ENCODE results near the gene STK39. TPM values are rescaled to one million over a fixed set of nuclear protein-coding genes. Genes with fewer than 3 reads are reported as not detected.
"Not testable (repeated sequence)": the region's sequence is repeated elsewhere in the genome, so short reads cannot be mapped to it uniquely, and the experiment has no call there.

The STK39 gene
- total RNA-seq, 2 experiments from 2014 or later: 43.1 TPM

DNA sequence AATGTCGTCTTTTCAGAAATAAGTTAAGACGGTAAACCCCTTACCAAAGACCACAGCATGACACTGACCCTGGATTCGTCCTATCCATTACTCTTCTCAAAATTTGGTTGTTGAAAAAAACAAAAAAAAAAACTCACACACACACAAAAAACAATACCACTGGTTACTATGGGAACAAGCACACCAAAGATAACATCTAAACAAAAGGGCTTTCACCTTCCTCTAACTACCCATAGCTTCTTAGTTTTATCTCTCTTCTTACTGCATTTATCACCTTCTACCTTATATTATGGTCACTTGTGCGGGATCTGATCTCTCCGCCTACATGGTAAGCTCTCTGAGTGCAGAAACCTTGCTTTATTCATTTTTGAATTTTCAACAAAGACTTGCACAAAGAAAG lies 192.7 kb downstream of the STK39 start:
- CTCF ChIA-PET: no interaction called here
- intact Hi-C loops (cut with micrococcal nuclease): no loop called here

DNA sequence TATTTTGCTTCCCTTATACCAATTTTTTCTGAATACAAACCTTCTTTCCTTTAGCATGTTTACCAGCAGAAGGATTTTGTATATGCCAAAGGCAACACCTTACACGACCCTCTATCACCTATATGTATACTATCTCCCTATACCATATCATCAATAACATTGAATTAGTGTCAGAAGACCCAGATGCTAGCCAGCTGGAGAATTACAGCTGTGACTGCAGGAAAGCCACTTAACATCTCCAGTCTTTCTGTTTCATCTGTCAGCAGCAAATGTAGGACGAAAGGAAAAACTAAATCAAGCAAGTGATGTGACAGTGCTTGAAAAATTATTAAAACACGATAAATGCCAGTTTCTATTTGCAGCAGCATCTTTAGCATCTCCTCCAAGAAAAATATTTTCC lies 193.7 kb downstream of the STK39 start:
- H3K36me3 Mint-ChIP-seq (ENCODE audit: low read depth): peaks cover 7% of the 10 kb centered on the region
- intact Hi-C loops (cut with micrococcal nuclease): no loop called here
- H3K27ac Mint-ChIP-seq: no peak overlapping the region
- CTCF ChIA-PET: no interaction called here
- DNase-seq: no peak
- no peaks in the 10 kb centered on the region for H3K4me1 Mint-ChIP-seq (ENCODE audit: low read depth)
- no peaks in the 10 kb centered on the region for H3K9me3 Mint-ChIP-seq
- no peak overlapping the region for H3K4me3 Mint-ChIP-seq
- no peaks in the 10 kb centered on the region for H3K27me3 Mint-ChIP-seq (ENCODE audit: low read depth)

More for the DNA sequence above, 192.7 kb downstream of the STK39 start:
- Mint-ChIP-seq H3K4me1 (ENCODE audit: low read depth) (no peaks in the 10 kb centered on the region), H3K9me3 (no peaks in the 10 kb centered on the region), H3K4me3 (no peak overlapping the region), H3K36me3 (ENCODE audit: low read depth) (peaks cover under 1% of the 10 kb centered on the region), H3K27ac (no peak overlapping the region), H3K27me3 (ENCODE audit: low read depth) (no peaks in the 10 kb centered on the region)
- DNase-seq: no peak

DNA sequence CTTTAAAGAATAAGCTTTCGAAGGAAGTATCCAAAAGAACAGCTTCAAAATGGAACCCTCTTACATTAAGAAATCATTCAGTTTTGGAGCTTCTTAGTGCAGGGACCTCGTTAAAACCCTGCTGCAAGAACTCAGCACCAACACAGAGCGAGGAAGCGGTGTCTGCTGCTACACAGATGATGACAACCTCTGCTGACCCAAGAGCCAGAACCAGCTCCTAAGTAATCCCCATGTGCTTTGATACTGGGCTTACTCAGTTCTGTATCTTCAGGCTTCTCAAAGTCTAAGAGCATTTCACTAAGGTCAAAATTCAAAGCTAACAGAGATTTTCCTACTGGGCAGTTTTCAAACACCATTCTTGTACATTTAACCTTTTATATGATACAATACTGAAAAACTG lies 194.6 kb downstream of the STK39 start:
- Mint-ChIP-seq H3K27me3 (ENCODE audit: low read depth) (no peaks in the 10 kb centered on the region), H3K4me1 (ENCODE audit: low read depth) (no peaks in the 10 kb centered on the region), H3K4me3 (no peak overlapping the region), H3K36me3 (ENCODE audit: low read depth) (peaks cover 9% of the 10 kb centered on the region), H3K27ac (no peak overlapping the region), H3K9me3 (no peaks in the 10 kb centered on the region)
- DNase-seq: no peak
- intact Hi-C loops (cut with micrococcal nuclease): no loop called here
- CTCF ChIA-PET: interaction anchor here (0.7 kb wide), 1 partner anchor 67 kb away, joined by 3 read pairs; no protein-coding TSS in a partner anchor

DNA sequence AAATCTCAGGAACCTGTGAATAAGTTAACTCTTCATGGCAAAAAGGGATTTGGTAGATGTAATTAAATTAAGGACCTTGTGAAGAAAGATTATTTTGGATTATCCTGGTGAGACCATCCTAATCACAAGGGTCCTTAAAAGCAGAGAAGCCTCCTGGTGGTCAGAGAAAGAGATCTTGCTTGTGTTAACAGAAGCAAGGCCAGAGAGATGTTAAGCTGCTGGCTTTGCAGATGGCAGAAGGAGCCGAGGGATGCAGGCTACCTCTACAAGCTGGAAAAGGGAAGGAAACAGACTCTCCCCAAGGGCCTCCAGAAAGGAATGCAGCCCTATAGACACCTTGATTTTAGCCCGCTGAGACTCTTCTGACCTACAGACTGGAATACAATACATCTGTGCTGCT lies 197.0 kb downstream of the STK39 start:
- DNase-seq: no peak
- H3K4me3 Mint-ChIP-seq: no peak overlapping the region
- H3K4me1 Mint-ChIP-seq (ENCODE audit: low read depth): no peaks in the 10 kb centered on the region
- no peaks in the 10 kb centered on the region for H3K9me3 Mint-ChIP-seq
- intact Hi-C loops (cut with micrococcal nuclease): no loop called here
- no peak overlapping the region for H3K27ac Mint-ChIP-seq
- H3K36me3 Mint-ChIP-seq (ENCODE audit: low read depth): peaks cover 9% of the 10 kb centered on the region
- no peaks in the 10 kb centered on the region for H3K27me3 Mint-ChIP-seq (ENCODE audit: low read depth)
- CTCF ChIA-PET: no interaction called here

DNA sequence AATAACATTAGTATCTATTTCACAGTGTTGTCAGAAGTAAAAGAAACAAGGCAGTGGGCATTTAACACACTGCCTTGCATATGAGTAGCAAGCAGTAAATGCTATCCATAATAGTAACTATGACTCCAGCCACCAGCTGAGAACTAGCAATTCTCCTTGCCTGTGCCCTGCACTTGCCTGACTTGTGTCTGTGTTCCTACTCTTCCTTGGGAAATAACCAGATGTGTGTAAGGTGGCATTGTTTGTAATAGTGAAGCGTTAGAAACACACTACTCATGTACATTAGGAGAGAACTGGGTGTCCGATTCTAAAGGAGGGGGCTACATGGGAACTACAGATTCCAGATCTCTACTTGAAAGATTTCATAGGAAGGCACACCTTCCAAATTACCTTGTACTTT lies 197.8 kb downstream of the STK39 start:
- Mint-ChIP-seq H3K27ac (no peak overlapping the region), H3K4me3 (no peak overlapping the region), H3K4me1 (ENCODE audit: low read depth) (no peaks in the 10 kb centered on the region), H3K36me3 (ENCODE audit: low read depth) (peaks cover 9% of the 10 kb centered on the region), H3K27me3 (ENCODE audit: low read depth) (no peaks in the 10 kb centered on the region), H3K9me3 (no peaks in the 10 kb centered on the region)
- CTCF ChIA-PET: no interaction called here
- no peak for DNase-seq
- intact Hi-C loops (cut with micrococcal nuclease): no loop called here

DNA sequence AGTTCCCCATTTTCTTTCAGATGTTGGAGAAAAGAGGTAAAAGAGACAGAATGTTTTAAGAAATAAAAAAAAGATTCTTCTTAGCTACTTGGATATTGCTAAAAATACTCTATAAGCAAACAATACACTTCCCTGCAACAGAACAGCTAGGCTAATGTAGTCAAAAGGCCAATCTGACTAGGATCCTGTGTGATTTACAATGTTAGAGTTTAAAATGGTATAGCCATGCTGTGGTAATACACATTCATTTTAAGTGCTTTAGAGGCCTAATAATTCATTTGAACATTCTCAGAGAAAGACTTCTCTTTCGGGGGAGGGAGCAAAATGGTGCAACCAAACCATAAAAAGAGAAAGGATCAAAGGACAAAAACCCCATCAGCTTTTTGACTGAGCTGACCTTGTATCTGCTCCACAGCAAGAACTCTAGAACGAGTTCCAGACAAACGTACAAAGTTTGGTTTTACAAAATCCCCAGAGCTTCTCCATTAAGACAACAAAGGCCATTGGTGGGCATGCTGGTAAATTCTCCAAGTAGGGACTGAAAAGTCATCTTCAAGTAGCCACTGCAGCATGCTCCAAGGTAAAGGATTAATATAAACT lies 200.2 kb downstream of the STK39 start:
- Mint-ChIP-seq H3K9me3 (no peaks in the 10 kb centered on the region), H3K27ac (no peak overlapping the region), H3K36me3 (ENCODE audit: low read depth) (peaks cover 11% of the 10 kb centered on the region), H3K4me3 (no peak overlapping the region), H3K4me1 (ENCODE audit: low read depth) (peaks cover 2% of the 10 kb centered on the region), H3K27me3 (ENCODE audit: low read depth) (no peaks in the 10 kb centered on the region)
- CTCF ChIA-PET: no interaction called here
- intact Hi-C loops (cut with micrococcal nuclease): no loop called here
- DNase-seq: no peak

DNA sequence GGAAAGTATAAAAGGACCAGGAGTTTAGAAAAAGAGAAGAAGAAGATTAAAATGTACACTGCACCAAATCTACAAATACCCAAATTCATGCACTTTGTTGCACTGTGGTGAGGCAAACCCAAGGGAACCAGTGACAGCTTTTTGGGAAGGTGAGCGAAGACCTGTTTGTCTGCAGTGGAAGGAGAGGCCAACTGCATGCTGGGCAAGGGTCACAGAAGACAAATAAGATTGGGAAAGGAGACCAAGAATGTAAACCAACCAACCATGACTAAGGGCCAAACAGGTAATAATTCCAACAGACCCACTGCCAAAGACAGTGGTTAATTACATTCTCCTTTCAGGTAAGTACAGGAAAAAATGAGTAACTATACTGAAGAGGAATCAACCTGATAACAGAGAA lies 202.8 kb downstream of the STK39 start:
- Mint-ChIP-seq H3K4me1 (ENCODE audit: low read depth) (peaks cover 7% of the 10 kb centered on the region), H3K9me3 (no peaks in the 10 kb centered on the region), H3K27ac (no peak overlapping the region), H3K4me3 (no peak overlapping the region), H3K36me3 (ENCODE audit: low read depth) (peaks cover 14% of the 10 kb centered on the region), H3K27me3 (ENCODE audit: low read depth) (no peaks in the 10 kb centered on the region)
- no peak for DNase-seq
- CTCF ChIA-PET: no interaction called here
- intact Hi-C loops (cut with micrococcal nuclease): no loop called here

DNA sequence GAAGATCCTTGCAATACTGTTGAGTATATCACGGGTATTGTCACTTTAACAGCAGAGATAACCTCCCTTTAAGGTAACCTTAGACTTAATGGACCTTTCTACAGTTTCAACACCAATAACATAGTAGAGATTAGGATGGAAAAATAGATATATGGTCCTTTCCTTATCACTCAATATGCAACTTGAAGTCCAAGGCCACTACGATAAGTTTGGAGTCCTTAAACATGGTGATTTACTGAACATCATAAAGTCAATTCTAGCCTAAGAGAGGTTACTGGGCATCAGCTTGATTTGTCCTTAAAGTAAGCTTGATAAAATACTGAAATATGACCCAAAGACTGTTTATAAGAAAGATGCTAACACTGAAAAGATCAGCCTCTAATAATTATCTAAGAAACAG lies 203.2 kb downstream of the STK39 start:
- CTCF ChIA-PET: no interaction called here
- DNase-seq: no peak
- H3K4me3 Mint-ChIP-seq: no peak overlapping the region
- no peaks in the 10 kb centered on the region for H3K27me3 Mint-ChIP-seq (ENCODE audit: low read depth)
- H3K9me3 Mint-ChIP-seq: no peaks in the 10 kb centered on the region
- peaks cover 7% of the 10 kb centered on the region for H3K4me1 Mint-ChIP-seq (ENCODE audit: low read depth)
- peaks cover 12% of the 10 kb centered on the region for H3K36me3 Mint-ChIP-seq (ENCODE audit: low read depth)
- intact Hi-C loops (cut with micrococcal nuclease): no loop called here
- H3K27ac Mint-ChIP-seq: no peak overlapping the region

DNA sequence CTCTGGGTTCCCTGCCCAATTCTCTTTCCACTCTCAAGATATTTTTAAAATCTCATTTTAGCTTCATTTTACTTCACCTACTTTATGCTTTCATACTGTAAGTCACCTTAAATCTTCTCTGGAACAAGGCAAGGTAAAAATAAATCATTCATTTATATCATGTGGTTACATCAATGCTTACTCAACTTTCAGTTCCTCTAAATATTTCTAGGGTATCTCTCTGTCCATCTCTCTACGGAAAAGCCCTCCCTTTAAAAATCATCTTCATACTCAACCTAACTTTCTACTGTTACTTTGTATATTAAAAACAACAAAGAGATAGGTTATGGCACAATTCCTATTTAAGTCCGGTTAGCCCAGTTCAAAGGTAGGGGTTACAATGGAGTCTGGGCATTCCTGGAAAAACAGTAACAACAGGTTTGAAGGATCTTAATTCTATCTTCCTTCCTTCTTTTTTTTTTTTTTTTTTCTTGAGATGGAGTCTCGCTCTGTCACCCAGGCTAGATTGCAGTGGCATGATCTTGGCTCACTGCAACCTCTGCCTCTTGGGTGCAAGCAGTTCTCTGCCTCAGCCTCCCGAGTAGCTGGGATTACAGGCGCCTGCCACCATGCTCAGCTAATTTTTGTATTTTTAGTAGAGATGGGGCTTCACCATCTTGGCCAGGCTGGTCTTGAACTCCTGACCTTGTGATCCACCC lies 205.1 kb downstream of the STK39 start:
- H3K27ac Mint-ChIP-seq; H3K4me1 Mint-ChIP-seq (ENCODE audit: low read depth); H3K9me3 Mint-ChIP-seq; CTCF ChIA-PET; H3K27me3 Mint-ChIP-seq (ENCODE audit: low read depth); H3K4me3 Mint-ChIP-seq; DNase-seq; H3K36me3 Mint-ChIP-seq (ENCODE audit: low read depth); intact Hi-C loops (cut with micrococcal nuclease): not testable (repeated sequence)

DNA sequence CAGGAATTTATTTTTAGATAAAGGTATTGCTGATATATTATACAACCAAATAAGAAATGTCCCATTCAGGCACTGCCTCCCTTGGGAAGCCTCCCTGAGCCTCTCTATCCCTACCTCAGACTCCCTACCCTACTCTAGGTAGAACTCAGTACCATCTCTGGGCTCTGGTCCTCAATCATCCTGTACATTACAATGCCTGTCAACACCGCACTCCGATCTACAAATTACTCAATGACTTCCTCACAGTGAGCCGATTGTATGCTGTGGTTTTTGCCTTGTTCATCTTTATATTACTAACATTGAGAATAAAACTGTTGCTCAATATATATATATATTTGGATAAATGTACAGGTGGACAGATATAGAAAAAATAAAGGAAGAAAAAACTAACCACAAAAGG lies 207.5 kb downstream of the STK39 start:
- DNase-seq: no peak
- H3K27ac Mint-ChIP-seq: no peak overlapping the region
- no peak overlapping the region for H3K4me3 Mint-ChIP-seq
- intact Hi-C loops (cut with micrococcal nuclease): no loop called here
- CTCF ChIA-PET: no interaction called here
- H3K4me1 Mint-ChIP-seq (ENCODE audit: low read depth): peaks cover 9% of the 10 kb centered on the region
- peaks cover 19% of the 10 kb centered on the region for H3K36me3 Mint-ChIP-seq (ENCODE audit: low read depth)
- no peaks in the 10 kb centered on the region for H3K9me3 Mint-ChIP-seq
- H3K27me3 Mint-ChIP-seq (ENCODE audit: low read depth): no peaks in the 10 kb centered on the region

DNA sequence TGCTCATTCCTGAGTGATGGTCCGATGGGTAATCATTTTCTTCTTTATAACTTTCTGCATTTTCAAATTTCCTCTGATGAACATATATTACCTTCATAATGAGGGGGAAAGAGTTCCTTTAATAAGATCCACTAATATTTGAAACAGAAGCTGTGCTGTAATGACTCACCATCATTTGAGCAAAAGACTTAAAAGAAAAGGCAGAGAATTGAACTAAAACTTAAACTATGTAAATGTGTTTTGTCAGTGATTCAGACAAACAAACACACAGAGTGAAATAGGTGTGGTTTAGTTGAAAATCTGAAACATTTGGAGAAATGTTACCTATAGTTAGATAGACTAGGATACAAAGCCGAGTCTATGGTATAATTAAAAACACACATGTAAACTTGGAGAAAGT lies 209.6 kb downstream of the STK39 start:
- intact Hi-C loops (cut with micrococcal nuclease): no loop called here
- H3K36me3 Mint-ChIP-seq (ENCODE audit: low read depth): peaks cover 25% of the 10 kb centered on the region

DNA sequence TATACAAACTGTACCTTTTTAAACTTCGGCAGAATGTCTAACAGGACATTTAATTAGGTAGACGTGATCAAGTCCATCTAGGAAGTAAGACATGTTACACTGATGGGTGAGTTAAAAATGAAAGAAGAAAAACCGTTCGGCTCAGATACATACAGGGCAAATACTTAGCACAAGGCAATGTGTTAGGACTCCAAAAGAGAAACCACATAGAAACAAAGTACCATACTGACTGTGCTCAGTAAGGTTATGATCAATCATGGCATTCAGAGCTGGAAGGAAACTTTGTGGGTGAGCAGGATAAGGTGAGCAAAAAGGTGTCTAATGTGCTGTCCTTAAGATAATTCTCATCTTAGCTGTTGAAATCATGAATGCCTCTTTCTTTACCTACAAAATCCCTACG lies 211.9 kb downstream of the STK39 start:
- intact Hi-C loops (cut with micrococcal nuclease): no loop called here
- no peak overlapping the region for H3K4me3 Mint-ChIP-seq
- CTCF ChIA-PET: no interaction called here
- DNase-seq: no peak
- no peaks in the 10 kb centered on the region for H3K27me3 Mint-ChIP-seq (ENCODE audit: low read depth)
- peaks cover 21% of the 10 kb centered on the region for H3K36me3 Mint-ChIP-seq (ENCODE audit: low read depth)
- no peak overlapping the region for H3K27ac Mint-ChIP-seq
- peaks cover 5% of the 10 kb centered on the region for H3K4me1 Mint-ChIP-seq (ENCODE audit: low read depth)
- no peaks in the 10 kb centered on the region for H3K9me3 Mint-ChIP-seq

More for the DNA sequence above, 209.6 kb downstream of the STK39 start:
- Mint-ChIP-seq H3K4me3 (no peak overlapping the region), H3K4me1 (ENCODE audit: low read depth) (peaks cover 9% of the 10 kb centered on the region), H3K9me3 (no peaks in the 10 kb centered on the region), H3K27me3 (ENCODE audit: low read depth) (no peaks in the 10 kb centered on the region), H3K27ac (no peak overlapping the region)
- CTCF ChIA-PET: no interaction called here
- no peak for DNase-seq

DNA sequence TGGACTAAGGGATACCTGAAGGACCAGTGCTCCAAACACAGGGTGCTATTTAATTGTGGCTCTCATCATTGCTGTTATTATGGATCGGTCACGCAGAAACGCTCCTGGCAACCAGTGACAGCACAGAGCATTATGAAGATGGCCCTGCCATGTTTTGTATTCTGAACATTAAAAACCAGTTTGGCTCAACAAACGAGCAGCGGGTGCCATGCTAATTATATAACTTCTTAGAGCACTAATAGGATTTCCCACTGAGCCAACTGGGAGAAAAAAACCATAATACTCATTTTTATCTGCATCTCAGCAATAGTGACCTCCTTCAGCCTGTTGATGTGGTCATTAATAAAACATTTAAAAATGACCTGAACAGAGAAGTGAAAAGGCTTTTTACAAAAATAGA lies 212.8 kb downstream of the STK39 start:
- H3K4me1 Mint-ChIP-seq (ENCODE audit: low read depth): peaks cover 5% of the 10 kb centered on the region
- H3K27me3 Mint-ChIP-seq (ENCODE audit: low read depth): no peaks in the 10 kb centered on the region
- CTCF ChIA-PET: no interaction called here
- no peak overlapping the region for H3K4me3 Mint-ChIP-seq
- peaks cover 21% of the 10 kb centered on the region for H3K36me3 Mint-ChIP-seq (ENCODE audit: low read depth)
- no peaks in the 10 kb centered on the region for H3K9me3 Mint-ChIP-seq
- intact Hi-C loops (cut with micrococcal nuclease): no loop called here
- H3K27ac Mint-ChIP-seq: no peak overlapping the region
- no peak for DNase-seq

Data from activated naive CD4-positive, alpha-beta T cell treated with anti-CD3 and anti-CD28 coated beads for 36 hours (primary cell).